Choroid plexus epithelial cell (primary cell): ENCODE results near the gene IQCK.

Source experiments
- DNase-seq: peaks from one replicate; pipeline ENCODE4 v3.0.0-alpha.2; 2010; ENCODE audit warnings: low read depth
- H3K4me3 ChIP-seq: 2 replicates; pipeline ENCODE4 v1.5.1; 2011; ENCODE audit warnings: low read depth, mild to moderate bottlenecking, control low read depth, low read length, moderate library complexity
- CTCF ChIP-seq: conservative IDR thresholded peaks from 2 replicates; pipeline ENCODE4 v1.5.1; 2011; ENCODE audit warnings: low read depth, mild to moderate bottlenecking, control low read depth, inconsistent platforms, low read length, moderate library complexity

Gene IQCK

GRCh38 chr16:19710191-19710908 lies 7.7 kb upstream of the IQCK start:
- no peak for DNase-seq
- H3K4me3 ChIP-seq = no peak overlapping the region
- no peak for TF ChIP-seq CTCF

- no peak for DNase-seq
- H3K4me3 ChIP-seq = no peak overlapping the region
- no peak for TF ChIP-seq CTCF
These were observed 7.0 kb upstream of the IQCK start for GRCh38 chr16:19710991-19711545.

- TF ChIP-seq CTCF = no peak
- no peak overlapping the region for H3K4me3 ChIP-seq
- DNase-seq = no peak
These were observed 6.4 kb upstream of the IQCK start for GRCh38 chr16:19711643-19712042.

- no peak for DNase-seq
- TF ChIP-seq CTCF = no peak
- no peak overlapping the region for H3K4me3 ChIP-seq
These were observed 5.5 kb upstream of the IQCK start for GRCh38 chr16:19712418-19713058.

GRCh38 chr16:19713697-19714096 lies 4.4 kb upstream of the IQCK start:
- H3K4me3 ChIP-seq = no peak overlapping the region
- DNase-seq = no peak
- no peak for TF ChIP-seq CTCF

- TF ChIP-seq CTCF = no peak
- no peak overlapping the region for H3K4me3 ChIP-seq
- no peak for DNase-seq
These were observed 2.5 kb upstream of the IQCK start for GRCh38 chr16:19715566-19715965.
